HG02763 (cell line): Measurements from ENCODE around the gene ARFGEF2.
"Not testable (repeated sequence)": the region's sequence is repeated elsewhere in the genome, so short reads cannot be mapped to it uniquely, and the experiment has no call there.

Source experiments
- ATAC-seq: cut with Tn5 transposase; IDR thresholded peaks from one replicate; pipeline ENCODE4 v1.9.1; 2021; ENCODE audit warnings: mild to moderate bottlenecking, moderate library complexity; ENCODE audit not compliant: unreplicated experiment

Gene ARFGEF2

GRCh38 chr20:49052334-49052733 lies 130.8 kb downstream of the ARFGEF2 start:
- ATAC-seq = no peak

GRCh38 chr20:49054056-49054643 lies 132.6 kb downstream of the ARFGEF2 start:
- no peak for ATAC-seq

- no peak for ATAC-seq
Observed at GRCh38 chr20:49063279-49063678, 141.8 kb downstream of the ARFGEF2 start.

DNA sequence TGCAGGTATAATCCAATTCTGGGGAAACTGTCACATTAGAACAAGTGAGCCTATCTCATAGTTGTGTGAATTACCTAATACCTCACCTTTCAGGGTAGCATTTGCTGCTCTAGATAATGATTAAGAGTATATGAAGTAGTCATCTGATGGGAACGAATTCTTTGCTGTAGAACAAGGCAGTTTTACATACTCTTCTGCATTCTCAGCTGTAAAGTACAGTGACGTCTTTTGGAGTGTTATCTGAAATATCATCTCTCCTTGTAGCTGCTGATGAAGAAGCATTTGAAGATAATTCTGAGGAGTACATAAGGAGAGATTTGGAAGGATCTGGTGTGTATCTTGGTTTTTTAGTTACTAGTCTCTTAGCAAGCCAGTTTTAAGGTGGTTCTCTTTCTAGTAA lies 153.0 kb downstream of the ARFGEF2 start:
- no peak for ATAC-seq

- no peak for ATAC-seq
Observed at GRCh38 chr20:49078310-49078709, 156.8 kb downstream of the ARFGEF2 start.

DNA sequence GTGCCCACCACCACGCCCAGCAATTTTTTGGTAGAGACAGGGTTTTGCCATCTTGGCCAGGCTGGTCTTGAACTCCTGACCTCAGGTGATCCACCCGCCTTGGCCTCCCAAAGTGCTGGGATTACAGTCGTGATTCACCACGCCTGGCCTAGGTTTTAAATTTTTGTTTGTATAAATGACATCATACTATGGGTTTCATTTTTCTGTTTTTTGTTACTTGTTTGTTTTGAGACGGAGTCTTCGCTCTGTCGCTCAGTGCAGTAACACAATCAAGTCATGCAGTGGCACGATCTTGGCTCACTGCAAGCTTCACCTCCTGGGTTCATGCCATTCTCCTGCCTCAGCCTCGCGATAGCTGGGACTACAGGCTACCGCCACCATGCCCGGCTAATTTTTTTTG lies 160.8 kb downstream of the ARFGEF2 start:
- not testable (repeated sequence) for ATAC-seq
